ENCODE measurements around the gene CPED1.
"Not testable (repeated sequence)": the region's sequence is repeated elsewhere in the genome, so short reads cannot be mapped to it uniquely, and the experiment has no call there.

The CPED1 gene

DNA sequence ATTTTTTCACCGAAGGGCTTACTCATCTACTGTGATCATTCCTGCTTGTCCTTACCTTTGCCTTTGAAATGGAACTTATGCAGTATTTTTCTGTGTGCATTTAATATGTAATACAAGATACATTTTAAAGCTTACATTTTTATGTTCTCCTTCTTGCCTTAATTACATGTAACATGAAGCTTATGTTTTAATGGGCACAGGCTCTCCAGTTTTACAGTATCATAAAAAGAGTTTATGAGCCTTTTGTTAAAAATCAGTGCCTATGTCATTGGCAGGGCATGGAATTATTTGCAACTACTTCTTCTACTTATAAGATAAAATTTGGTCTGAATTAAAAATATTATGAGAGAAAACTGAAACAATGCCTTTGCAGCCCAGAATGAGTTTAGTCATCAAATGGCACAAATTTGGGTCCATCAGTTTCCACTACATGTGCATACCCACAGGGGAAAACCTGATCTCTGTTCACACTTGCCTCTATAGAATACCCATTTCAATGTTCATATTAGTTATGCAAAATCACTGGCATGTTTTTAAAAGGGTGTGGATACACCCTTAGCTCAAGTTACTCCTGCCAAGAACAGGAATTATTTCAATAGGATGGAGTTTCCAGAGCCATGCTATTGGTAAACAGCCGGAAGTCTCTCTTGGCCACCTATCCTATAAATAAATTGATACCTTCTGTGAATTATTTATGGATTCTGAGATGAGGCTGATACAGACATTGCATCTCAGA is 312.3 kb downstream of the CPED1 start:
- no peak for DNase-seq

DNA sequence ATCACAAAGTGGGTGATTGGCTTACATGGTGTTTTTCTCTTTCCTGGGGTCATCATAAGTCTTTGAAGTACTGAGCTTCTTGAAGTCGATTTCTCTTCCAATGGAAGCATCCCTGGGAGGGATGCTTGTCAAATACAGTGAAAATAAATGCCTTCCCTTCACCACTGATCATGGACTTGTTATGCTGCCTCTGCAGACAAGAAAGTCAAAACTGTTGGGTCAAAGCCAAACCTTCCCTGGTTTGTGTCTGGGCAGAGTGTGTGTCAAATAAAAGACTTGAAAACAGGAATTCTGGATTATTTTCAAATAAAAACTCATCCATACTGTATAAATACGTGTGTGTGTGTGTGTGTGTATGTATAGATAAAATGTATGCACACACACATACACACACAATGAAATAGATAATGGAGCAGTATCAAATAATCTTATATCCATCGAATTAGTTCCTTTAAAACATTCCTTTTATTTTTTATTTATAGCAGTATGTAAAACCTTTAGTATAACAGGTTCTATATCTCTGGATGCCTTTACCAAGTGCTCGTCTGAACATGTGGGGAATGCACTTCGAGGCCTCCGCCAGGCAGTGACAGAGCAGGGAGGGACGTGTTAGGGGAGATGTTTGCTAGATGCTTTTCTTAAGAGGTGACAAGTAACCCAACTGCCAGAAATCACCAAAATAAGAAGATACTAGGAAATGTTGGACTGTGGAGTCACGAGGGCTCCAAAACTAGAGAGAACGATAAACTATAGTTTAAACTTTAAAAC is 313.1 kb downstream of the CPED1 start:
- no peak for DNase-seq

GRCh38 chr7:121302214-121302745 is 313.8 kb downstream of the CPED1 start:
- no peak for DNase-seq

DNA sequence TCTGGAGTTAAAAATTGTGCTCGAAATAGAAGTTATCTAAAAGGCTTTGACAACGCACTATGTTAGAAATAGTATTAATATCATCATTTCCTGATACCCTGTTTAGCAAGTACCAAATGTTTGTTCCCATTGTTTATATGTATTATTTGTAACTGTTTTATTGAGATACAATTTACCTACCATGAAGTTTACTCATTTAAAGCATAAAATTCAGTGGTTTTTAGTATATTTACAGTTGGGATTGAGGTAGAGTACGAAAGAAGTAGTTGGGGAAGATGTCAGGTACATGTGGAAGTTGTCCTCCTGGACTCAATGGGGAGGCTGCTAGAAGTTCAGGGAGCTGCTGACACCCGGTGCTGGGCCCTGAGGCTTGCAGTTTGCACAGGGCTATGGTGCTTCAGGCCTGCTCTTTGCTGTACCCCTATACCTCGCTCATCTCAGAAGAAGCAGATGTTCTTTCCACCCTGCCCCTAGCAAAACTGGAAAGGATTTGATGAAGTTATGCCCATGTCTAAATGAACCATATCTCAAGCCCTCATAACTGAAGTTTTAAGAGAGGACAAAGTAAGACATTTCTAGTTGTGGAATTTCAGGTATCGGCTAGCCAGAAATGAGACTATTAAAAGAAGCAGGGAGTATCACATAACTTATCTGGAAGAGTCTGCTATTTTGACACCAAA is 315.1 kb downstream of the CPED1 start:
- no peak for DNase-seq

DNA sequence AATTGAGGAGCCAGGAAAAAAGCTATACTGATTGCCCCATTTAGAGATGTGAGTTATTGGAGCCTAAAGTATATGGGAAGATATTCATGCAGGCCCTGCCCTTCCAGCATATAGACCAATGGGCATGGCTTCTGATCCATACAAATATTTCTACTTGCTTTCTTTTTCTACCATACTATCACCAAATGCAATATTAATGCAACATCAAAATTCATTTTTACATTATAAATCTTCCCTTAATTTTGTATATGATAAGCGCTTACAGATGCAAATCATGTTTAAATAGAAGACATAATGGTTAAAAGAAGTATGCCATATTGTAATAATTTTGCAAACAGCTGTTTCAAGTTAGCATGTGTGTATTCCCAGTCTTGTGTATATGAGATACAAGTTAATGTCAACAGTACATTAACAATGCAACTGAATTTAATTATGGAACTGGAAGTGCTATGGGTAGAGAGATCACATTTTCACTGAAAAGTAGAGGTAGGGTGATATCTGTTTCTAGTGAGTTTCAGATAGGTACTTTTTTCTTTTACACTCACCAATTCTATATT is 315.7 kb downstream of the CPED1 start:
- DNase-seq = no peak

- no peak for DNase-seq
Observed at GRCh38 chr7:121305109-121305508, 316.6 kb downstream of the CPED1 start.

DNA sequence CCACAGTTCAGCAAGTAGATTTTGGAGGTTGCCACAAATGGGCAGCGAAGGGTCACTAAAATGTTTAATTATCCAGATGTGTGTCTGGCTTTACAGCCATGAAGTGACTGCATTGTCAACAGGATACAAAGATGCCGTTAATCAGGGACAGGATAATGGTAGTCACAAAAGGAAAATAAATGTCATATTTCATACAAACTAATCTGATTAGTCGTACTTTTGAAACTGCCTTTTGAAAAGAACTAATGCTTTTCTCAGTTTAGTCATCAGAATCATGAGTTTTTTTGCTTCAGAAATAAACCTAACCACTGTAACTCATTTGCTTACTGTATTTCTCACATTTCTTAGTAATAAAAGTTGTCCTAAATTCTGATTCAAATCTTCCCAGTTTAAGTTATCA is 318.1 kb downstream of the CPED1 start:
- DNase-seq = no peak

DNA sequence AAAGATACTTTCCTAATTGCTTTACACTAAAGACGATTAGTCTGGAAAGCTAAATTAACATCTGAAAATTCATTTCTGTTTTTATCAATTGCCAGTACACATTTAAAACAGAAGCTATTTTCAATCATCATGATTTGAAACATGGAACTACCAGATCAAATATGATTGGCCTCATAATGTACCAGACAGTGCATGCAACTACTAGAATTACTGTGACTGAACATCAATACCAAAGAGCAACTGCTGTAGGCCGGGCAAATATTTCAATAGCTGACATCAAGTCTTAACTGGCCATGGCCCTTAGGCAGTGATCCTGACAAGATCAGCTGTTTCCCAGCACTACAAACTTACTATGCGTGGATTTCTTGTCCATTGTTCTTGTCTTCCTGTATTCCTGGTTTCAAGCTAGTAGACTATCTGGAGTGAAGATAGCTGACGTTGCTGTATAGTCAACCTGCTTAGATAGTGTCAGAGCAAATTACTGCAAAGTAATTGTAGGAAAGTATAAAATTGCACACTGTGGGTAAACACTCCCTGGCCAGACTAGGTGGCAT is 318.6 kb downstream of the CPED1 start:
- DNase-seq = no peak

DNA sequence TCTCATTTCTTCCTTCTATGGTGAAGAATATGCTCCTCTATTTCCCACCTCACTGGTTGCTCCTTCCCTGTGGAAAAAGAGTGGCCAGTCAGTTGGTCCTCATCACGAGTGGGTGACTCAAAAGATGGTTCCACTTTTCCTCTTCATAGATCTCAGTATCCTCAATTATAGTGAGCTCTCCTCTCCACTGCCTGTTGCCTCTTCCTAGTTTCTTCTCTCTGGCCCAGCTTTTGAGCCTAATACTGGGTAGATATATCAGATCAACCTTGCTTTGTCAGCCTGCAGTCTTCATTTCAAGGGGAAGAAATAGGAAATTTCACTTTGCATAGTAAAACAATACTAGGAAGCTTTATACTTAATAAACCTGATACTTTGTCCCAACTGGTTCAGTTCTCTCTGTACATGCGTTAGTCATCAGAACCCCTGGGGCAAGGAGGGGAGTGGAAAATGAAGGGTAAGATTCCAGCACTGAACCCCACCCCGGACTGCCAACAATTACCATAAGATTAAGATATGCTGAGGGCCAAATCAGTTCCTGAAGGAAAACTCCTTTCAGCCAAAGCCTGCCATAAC is 324.8 kb downstream of the CPED1 start:
- DNase-seq = no peak

DNA sequence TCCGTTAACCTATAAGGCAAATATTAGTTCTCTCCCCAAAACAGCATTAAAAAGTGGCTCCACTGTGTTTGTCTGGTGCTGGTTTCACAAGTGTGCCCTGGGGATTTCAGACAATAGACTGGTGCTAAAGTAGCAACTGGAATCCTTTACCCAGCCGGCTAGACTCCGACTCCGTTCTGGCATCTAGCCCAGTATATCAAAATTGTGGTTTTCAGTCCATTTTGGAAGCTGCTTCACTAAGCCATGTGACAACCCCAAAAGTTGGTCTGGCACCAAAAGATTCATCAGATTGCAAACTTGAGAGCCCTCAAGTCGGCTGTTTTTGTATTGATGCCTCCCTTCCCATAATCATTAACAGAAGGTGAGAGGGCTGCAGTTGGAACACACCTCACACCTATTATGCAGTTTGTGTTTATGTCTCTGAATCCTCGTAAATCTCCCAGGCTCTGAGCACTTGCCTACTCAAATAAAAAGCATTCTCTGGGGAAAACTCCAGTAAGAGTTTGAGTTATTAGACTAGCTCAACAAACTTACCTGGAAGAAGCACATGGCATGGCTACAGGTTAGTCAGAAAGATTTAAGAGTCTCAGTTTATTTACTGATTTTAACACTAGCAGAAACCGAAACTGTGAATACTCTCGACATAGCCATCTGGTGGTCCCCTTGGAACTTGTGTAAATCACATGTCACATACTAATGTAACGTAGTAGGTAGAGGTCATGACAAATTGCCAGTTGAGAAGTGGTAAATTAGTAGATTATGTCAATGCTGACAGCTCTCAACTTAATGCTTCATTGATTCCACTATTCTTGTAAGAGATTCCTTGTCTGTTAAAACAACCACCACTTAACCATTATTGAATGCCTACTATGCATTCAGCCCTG is 325.5 kb downstream of the CPED1 start:
- DNase-seq = peak; percentile 94

DNA sequence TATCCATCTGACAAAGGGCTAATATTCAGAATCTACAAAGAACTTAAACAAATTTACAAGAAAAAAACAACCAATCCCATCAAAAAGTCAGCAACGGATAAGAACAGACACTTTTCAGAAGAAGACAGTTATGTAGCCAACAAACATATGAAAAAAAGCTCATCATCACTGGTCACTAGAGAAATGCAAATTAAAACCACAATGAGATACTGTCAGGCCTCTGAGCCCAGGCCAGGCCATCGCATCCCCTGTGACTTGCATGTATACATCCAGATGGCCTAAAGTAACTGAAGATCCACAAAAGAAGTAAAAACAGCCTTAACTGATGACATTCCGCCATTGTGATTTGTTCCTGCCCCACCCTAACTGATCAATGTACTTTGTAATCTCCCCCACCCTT is 326.7 kb downstream of the CPED1 start:
- not testable (repeated sequence) for DNase-seq

DNA sequence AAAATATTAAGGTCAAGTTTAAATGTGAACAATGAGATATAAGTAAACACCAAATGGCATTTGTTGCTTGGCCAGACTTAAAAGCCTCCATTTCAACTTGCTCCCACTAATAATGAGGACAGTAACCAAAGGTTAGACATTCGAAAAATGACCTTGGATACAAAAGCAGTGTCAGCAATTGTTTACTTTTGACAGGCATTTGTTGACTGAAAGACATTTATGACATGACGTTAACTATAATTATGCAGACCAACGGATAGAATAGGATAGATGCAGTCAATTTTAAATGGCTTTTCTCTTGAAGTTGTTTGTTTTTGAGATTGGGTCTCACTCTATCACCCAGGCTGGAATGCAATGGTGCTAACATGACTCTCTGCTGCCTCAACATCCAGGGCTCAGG is 333.9 kb downstream of the CPED1 start:
- no peak for DNase-seq

DNA sequence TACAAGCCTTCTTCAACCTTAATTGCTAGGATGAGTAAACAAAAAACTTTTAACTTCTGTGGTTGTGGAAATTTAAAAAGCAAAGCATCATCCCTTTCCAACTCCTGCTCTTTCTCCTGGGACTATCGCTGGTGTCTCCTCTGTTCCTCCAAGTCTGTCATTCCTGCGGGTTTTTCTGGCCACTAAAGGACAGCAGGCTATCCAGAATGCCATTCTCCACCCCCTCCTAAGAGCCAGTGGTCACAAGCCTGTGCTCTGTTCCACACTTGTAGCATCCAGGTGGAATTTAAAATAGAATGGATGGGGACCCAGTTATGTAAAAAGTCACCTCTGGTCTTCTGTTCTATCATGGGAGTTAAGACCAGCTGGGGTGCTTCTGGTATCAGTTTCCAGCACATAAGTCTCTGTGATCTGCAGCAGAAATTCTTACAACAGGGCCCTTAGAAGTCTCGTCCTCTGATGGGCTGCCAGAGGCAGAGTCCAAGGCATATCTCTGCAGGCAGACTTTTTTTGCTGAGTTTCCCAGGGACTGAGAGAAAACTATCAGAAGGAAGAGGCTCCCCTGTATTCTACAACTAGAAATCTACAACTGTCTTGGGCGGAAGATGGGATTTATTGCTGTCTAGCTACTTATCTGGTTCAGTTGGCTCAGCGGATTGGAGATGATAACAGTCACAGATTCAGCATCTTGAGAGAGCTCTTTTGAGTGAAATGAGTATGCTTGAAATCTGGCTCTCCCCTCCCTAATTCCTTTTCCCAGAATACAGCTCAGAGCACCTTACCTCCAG is 335.2 kb downstream of the CPED1 start:
- DNase-seq = no peak

DNA sequence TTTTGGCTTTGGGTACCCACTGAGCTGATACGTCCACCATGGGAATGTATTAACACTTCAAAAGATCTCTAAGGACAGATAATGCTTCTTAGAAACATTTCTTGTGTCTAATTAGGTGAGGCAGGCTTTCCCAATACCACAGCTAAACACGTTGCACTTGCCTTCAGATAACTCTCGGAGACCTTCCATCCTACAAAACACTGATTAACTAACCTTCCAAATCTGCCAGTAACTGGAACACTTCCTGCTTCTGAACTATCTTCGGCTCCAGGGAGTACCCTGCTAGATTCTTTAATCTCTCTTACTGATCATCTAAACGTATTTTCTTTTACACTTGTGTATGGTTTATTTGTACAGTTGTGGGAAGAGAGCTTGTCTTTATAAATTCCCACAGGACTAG is 339.2 kb downstream of the CPED1 start:
- no peak for DNase-seq

- no peak for DNase-seq
Observed at GRCh38 chr7:121328508-121329190, 340.1 kb downstream of the CPED1 start, which contains the start of gene WNT16. Gene WNT16, plus strand, starts transcription at chr7:121329000. Its CDS starts 293 bp downstream, at chr7:121329293.

DNA sequence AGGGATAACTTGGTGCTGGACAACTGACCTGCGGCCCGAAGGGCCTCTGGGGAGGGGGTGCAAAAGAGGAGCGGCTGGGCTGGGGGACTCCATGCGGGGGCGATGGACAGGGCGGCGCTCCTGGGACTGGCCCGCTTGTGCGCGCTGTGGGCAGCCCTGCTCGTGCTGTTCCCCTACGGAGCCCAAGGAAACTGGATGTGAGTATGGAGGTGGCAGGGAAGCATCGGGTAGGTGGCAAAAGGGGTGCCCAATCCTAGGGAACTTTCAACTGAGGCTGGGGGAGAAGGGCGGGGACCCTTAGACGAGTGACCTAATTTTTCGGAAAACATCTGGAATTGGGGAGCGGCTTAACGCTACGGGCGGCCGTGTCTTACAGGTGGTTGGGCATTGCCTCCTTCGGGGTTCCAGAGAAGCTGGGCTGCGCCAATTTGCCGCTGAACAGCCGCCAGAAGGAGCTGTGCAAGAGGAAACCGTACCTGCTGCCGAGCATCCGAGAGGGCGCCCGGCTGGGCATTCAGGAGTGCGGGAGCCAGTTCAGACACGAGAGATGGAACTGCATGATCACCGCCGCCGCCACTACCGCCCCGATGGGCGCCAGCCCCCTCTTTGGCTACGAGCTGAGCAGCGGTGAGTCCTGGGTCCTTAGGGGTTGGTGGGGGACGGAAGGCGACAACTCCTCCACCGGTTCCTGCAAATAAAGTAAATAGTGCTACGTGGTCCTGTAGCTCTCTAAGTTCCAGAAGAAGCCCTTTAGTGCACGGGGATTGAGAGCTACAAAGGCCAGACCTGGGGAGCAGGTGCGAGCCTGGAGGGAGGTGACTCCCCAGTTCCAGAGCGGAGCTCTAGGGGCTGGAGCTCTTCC is 340.9 kb downstream of the CPED1 start:
- peak; percentile 48 for DNase-seq

- DNase-seq = no peak
Observed at GRCh38 chr7:121330053-121330833, 341.7 kb downstream of the CPED1 start.

DNA sequence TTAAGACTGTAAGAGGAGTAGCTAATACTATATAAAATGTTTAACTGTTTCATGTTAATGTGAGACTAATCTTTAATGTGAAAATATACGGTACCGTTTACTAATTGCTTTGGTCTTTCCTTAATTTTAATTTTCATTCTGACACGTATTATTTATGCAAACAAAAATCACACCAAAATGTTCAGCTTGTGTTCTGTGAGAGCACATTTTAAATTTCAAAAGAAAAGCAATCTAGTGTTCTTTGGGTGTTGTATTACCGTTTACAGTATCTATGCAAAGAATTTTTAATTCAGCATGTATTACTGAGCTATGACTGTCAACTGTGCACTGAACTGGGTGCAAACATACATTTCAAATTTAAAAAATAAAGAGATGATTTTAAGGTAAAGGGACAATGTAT is 342.5 kb downstream of the CPED1 start:
- no peak for DNase-seq

Data from NCI-H2107 (cell line).